ENCODE results near the gene PREB.
"Not testable (repeated sequence)": the region's sequence is repeated elsewhere in the genome, so short reads cannot be mapped to it uniquely, and the experiment has no call there.

Gene PREB, protein sequence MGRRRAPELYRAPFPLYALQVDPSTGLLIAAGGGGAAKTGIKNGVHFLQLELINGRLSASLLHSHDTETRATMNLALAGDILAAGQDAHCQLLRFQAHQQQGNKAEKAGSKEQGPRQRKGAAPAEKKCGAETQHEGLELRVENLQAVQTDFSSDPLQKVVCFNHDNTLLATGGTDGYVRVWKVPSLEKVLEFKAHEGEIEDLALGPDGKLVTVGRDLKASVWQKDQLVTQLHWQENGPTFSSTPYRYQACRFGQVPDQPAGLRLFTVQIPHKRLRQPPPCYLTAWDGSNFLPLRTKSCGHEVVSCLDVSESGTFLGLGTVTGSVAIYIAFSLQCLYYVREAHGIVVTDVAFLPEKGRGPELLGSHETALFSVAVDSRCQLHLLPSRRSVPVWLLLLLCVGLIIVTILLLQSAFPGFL

GRCh38 chr2:27133905-27134780 lies at the start of gene PREB:
Gene PREB (minus strand): TSS chr2:27134636. CDS start chr2:27134421, 215 bp downstream.
- DNase-seq = peak; percentile 99

DNA sequence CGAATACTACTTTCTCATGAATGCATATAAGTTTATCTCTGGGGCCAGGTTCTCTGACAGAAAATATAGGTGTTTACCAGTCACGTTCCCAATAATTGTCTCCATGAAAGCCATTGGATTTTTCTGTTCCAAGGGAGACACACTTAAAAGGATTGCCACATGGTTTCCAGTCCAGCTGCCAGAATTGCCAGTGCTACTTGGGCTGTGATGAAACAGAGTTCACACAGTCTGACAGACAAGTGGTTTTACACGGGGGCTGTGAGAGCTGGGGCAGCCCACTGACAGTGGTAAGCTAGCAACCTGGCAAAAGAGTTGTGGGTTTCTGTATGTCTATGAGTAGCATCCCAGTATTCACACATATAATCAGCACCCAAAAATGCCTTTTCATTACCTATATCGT lies 49.7 kb upstream of the PREB start:
- no peak for DNase-seq

GRCh38 chr2:27182346-27182745 lies 47.9 kb upstream of the PREB start:
- DNase-seq = no peak

DNA sequence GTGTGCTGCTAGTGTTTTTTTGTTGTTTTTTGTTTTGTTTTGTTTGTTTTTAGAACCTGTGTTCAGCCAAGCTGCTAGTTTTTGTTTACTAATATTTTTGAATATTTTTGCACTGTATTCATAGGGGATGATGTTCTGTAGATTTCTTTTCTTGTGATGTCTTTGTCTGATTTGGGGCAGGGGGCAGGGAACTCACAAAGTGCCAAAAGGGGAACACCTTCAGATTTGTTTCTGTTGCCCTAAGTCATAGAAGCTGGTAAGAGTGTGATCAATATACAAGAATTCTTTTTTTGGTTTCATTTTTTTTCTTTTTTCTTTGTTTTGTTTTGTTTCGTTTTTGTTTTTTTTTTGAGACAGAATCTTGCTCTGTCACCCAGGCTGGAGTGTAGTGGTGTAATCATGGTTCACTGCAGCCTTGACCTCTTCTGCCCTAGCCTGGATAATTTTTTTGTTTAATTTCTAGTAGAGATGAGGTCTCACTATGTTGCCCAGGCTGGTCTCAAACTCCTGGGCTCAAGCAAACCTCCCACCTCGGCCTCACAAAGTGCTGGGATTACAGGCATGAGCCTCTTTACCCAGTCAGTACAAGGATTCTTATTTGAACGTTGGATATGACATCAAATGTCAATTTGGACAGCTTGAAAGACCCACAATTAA lies 45.0 kb upstream of the PREB start:
- DNase-seq = no peak

- DNase-seq = no peak
These were observed 44.0 kb upstream of the PREB start for GRCh38 chr2:27178469-27178868.

DNA sequence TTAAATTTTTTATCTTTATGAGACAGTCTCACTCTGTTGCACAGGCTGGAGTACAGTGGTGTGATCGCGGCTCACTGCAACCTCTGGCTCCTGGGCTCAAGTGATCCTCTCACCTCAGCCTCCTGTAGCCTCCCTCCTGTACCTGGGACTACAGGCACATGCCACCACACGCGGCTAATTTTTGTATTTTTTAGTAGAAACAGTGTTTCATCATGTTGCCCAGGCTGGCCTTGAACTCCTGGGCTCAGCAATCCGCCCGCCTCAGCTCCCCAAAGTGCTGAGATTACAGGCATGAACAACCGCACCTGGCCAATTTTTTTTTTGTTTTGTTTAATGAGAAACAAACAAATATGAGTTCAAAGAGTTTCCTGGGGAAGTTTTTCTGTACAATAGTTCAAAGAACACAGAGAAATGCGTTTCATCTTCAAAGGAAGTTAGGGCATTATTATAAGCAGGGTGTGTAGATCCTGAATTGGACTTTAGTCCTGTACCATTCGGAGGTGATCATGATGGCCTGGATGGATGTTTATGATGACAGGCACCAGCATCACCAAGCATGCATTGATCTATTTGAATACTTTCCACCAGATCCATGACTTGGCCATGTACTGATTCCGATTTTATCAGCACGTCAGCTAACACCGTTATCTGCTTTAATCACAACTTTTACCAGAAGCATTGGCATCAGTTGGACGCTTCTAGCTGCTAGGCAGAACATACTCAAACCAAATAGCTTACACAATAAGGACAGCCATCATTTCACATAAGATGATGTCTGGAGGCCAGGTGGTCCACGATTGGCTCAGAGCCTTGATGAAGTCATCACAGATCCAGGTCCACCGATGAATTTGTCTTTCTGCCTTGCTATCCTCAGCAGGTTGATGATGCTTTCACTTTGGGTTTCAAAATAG lies 43.3 kb upstream of the PREB start:
- no peak for DNase-seq

DNA sequence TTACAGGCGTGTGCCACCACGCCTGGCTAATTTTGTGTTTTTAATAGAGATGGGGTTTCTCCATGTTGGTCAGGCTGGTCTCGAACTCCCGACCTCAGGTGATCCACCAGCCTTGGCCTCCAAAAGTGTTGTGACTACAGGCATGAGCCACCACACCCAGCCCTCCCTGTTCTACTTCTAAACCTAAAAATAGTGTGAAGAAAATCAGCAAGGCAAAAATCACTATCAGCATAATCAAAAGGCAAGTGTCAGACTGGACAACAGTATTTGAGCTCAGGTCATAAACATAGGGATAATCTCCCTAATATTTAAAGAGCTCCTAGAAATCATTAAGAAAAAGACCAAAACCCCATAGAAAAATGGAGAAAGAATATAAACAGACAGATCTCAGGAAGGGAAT lies 41.3 kb upstream of the PREB start:
- not testable (repeated sequence) for DNase-seq

DNA sequence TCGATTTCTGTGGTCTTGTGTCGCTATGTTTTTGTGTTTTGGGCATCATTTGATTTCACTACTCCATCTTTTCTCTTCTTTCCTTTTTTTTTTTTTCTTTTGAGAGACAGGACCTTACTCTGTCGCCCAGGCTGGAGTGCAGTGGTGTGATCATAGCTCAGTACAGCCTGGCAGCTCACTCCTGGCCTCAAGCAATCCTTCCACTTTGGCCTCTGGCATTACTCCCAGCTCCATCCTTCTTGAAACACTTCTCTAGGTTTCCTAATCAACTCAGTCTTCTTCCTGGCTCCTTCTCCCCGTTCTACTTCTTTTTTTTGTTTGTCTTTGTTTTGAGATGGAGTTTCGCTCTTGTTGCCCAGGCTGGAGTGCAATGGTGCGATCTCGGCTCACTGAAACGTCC lies 40.9 kb upstream of the PREB start:
- no peak for DNase-seq

- DNase-seq = no peak
These were observed 40.2 kb upstream of the PREB start for GRCh38 chr2:27174638-27175037.

DNA sequence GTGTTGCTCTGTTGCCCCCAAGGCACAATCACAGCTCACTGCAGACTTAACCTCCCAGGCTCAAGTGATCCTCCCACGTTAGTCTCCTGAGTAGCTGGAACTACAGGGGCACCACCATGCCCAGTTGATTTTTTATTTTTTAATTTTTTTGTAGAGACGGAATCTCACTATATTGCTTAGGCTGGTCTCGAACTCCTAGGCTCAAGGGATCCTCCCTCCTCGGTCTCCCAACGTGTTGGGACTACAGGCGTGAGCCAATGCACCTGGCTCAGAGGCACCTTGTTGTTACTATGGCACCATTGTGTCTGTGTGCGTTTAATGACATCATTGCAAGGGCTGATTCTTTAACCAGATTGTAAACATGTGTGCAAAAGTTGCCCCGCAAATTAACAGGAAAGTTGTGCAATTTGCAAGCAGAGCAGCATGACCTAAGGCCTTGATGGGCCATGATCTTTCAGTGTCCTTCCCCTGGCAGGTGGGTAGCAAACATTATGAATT lies 37.0 kb upstream of the PREB start:
- DNase-seq = no peak

- DNase-seq = no peak
These were observed 36.3 kb upstream of the PREB start for GRCh38 chr2:27170581-27171337.

DNA sequence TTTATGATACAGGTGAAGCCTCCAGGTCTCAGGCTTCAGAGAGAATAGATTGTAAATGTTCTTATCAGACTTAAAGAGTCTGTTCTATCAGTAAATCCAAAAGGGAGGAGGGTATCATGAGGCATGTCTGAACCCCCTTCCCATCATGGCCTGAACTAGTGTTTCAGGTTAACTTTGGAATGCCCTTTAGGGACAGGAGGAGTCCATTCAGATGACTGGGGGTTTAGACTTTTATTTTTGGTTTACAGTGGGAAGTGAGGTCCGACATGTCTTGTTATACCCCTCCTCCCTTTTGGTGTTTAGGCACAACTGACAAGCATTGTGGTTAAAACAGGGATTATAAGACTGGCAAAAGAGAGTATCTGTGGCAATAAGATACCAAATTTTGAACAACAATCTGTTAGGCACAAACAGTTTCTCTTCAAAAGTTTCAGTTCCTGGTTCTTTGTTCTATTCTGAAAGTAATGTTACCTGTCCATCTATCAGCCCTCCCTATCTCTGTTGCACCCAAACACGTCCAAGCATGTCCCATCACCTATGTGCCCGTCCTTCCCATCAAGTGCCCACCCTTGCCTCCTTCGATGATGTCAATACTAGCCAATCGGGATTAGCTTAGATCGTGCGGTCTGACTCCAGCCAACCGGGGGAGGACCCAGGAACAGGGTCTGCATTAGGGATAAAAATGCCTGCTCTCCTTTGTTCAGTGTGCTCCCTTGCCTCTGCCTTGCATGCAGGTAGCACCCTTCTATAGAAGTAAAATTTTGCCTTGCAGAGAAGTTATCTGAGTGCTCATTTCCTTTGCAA lies 30.7 kb upstream of the PREB start:
- no peak for DNase-seq

- no peak for DNase-seq
These were observed 28.0 kb upstream of the PREB start for GRCh38 chr2:27162151-27163121.

DNA sequence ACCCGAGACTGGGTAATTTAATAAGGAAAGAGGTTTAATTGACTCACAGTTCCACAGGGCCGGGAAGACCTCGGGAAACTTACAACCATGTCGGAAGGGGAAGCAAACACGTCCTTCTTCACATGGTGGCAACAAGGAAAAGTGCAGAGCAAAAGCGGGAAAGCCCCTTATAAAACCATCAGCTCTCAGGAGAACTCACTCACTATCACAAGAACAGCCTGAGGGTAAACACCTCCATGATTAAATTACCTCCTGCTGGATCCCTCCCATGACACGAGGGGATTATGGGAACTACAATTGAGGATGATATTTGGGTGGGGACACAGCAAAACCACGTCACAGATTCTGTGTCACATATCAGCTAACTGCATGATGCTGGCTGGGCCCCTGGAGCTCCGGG lies 25.8 kb upstream of the PREB start:
- no peak for DNase-seq

DNA sequence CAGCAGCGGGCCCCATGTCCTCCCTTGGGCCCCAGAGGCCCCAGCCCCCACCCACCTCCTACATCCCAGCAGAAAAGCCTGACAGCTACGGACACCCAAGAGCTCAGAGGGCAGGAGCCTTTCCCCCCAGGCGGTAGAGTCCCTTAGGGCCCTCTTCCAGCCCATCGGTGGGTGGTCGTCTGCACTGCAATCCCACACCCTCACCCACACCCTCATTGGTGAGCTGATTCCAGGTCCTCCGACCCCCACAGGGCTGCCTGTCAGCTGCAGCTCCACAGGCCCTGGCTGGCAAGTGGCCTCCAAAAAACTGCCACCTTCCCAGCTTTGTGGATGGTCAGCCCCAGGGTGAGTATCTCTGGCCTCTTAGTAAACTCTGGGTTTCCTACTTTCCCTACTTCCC lies 24.8 kb upstream of the PREB start:
- DNase-seq = no peak

DNA sequence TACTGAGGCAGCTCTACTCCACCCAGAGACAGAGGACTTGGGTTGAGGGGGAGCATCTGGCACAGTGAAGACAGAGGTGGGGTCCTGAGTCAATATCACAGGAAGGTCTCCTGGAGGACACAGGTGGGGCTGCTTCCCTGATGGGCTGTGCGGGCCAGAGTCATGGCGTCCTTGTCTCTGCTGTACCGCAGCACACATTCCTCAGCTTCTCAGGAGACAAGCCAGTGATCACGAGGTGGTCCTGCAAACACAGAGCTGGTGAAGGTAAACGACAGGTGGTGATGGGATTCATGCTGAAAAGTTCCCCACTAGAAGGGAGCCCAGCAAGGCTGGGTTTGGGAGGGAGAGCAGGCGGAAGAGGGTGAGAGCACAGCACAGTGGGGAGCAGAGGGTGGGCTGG lies 24.0 kb upstream of the PREB start:
- no peak for DNase-seq

- DNase-seq = no peak
These were observed 20.7 kb upstream of the PREB start for GRCh38 chr2:27155069-27155520.

GRCh38 chr2:27154488-27154887 lies 20.1 kb upstream of the PREB start:
- DNase-seq = no peak

GRCh38 chr2:27152796-27153464 lies 18.5 kb upstream of the PREB start:
- no peak for DNase-seq

Measured in activated T-cell treated with anti-CD3 and anti-CD28 coated beads, Interleukin-2, amount 50 U/mL, for 1 hour (primary cell).